ENCODE results near the gene MITF. TPM values are rescaled to one million over a fixed set of nuclear protein-coding genes. Genes with fewer than 3 reads are reported as not detected.

MITF gene
- total RNA-seq, result 4.4 TPM

GRCh38 chr3:69739204-69740102 is at the start of gene MITF:
Gene MITF, plus strand, starts transcription at chr3:69739464. Its CDS starts 134 bp downstream, at chr3:69739598.

DNA sequence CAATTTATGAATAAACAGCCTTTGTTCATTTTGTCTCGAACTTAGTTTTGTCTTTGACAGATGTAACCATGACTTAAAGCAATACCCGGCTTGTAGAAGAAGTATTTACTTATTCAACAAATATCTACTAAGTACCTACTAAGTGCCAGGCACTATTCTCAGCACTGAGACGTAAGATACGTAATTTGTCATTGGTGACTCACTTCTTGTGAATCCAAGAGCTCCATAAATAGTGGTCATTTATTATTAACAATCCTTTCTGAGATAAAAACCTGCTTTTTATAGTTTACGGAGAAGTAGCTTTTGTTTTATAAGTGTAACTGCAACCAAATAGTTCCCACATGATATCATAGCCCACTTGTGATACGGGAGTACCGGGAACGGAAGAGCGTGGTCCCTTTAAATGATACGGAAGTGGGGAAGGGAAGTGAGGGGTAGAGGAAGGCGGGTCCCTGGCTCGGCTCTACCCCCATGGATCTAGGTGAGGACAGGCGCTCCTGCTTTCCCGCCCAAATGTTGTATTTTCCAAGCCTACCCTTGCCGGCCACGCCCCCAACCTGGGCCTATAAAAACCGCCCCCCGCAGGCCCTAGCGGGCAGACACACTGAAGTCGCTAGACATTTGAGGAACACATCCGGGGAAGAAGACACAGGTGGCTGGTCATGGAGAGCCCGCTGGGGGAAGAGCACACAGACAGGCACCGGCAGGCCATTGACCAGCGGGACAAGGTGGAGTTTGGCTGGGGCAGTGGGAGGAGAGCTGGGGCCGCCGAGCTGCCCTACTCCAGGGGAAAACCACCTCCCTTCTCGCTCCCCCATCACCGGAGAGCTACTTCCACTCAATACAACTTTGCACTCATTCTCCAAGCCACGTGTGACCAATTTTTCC is 260.1 kb downstream of the MITF start, which contains the start of gene SAMMSON:
TSS of gene SAMMSON (plus strand) at position 594 of the 888 bp plus-strand sequence.

Small RNA genes within 50 kb of the gene (small RNA-seq; reads per million reads assigned to genes)
- not detected for gene RN7SL418P

Data from diencephalon (tissue), 1 donor.